Osteoblast (primary cell): ENCODE measurements around the gene MACROH2A1. TPM values are rescaled to one million over a fixed set of nuclear protein-coding genes. Genes with fewer than 3 reads are reported as not detected.

Experiments used
- DNase-seq: peaks from one replicate; pipeline ENCODE4 v3.0.0; 2011; ENCODE audit warnings: low spot score, mixed read lengths; ENCODE audit not compliant: insufficient read length; ENCODE audit errors: missing footprints
- H2AFZ ChIP-seq: 2 replicates; pipeline ENCODE4 v1.6.0; 2011; ENCODE audit warnings: mild to moderate bottlenecking, low read length
- H3K27ac ChIP-seq: 2 replicates; pipeline ENCODE4 v1.5.1; 2011; ENCODE audit warnings: mild to moderate bottlenecking, low read depth, low read length, moderate library complexity
- H3K27me3 ChIP-seq: 2 replicates; pipeline ENCODE4 v1.6.0; 2012; ENCODE audit warnings: mild to moderate bottlenecking, control low read depth, inconsistent platforms, low read length, moderate library complexity; ENCODE audit not compliant: insufficient read depth
- H3K36me3 ChIP-seq: 2 replicates; pipeline ENCODE4 v1.5.1; 2011; ENCODE audit warnings: mild to moderate bottlenecking, low read length, control low read depth, moderate library complexity; ENCODE audit not compliant: insufficient read depth
- H3K4me1 ChIP-seq: 2 replicates; pipeline ENCODE4 v1.5.1; 2011; ENCODE audit warnings: mild to moderate bottlenecking, low read length, control low read depth, moderate library complexity; ENCODE audit not compliant: insufficient read depth
- H3K4me2 ChIP-seq: 2 replicates; pipeline ENCODE4 v1.6.0; 2011; ENCODE audit warnings: mild to moderate bottlenecking, low read length; ENCODE audit not compliant: insufficient read depth
- H3K4me3 ChIP-seq: fragments of 200-600 bp; sonication (generic); 3 replicates; pipeline ENCODE4 v1.5.1; 2012; ENCODE audit warnings: mild to moderate bottlenecking, low read length, inconsistent platforms; ENCODE audit not compliant: insufficient read depth
- H3K79me2 ChIP-seq: 2 replicates; pipeline ENCODE4 v1.6.0; 2012; ENCODE audit warnings: mild to moderate bottlenecking, low read length, control low read depth, inconsistent platforms; ENCODE audit not compliant: insufficient read depth
- H3K9me3 ChIP-seq: 2 replicates; pipeline ENCODE4 v1.5.1; 2011; ENCODE audit warnings: low read depth, low read length, control low read depth
- H4K20me1 ChIP-seq: 2 replicates; pipeline ENCODE4 v1.6.0; 2012; ENCODE audit warnings: mild to moderate bottlenecking, low read length, control low read depth; ENCODE audit not compliant: insufficient read depth
- CTCF ChIP-seq: IDR thresholded peaks from 2 replicates; pipeline ENCODE4 v1.5.1; 2011; ENCODE audit warnings: mild to moderate bottlenecking, low read depth, low read length, moderate library complexity; ENCODE audit errors: extremely low read depth
- total RNA-seq: library from RNA; depleted of rRNA; stranded (reverse); fragments of >200 nt; gene quantifications from 2 replicates; pipeline ENCODE4 v1.2.3, GENCODE V29; 2012

MACROH2A1 gene
- total RNA-seq, 1 donor, result 162 TPM

GRCh38 chr5:135339623-135340022 lies 59.4 kb downstream of the MACROH2A1 start:
- peaks cover 19% of the 10 kb centered on the region for H3K4me1 ChIP-seq
- no peak overlapping the region for H2AFZ ChIP-seq
- no peak for TF ChIP-seq CTCF
- no peak for DNase-seq
- H3K36me3 ChIP-seq, result peaks cover 85% of the 10 kb centered on the region
- H3K4me2 ChIP-seq, result no peak overlapping the region
- H4K20me1 ChIP-seq, result peaks cover 13% of the 10 kb centered on the region
- H3K79me2 ChIP-seq, result no peaks in the 10 kb centered on the region
- H3K9me3 ChIP-seq, result no peaks in the 10 kb centered on the region
- no peaks in the 10 kb centered on the region for H3K27me3 ChIP-seq
- no peak overlapping the region for H3K27ac ChIP-seq
- no peak overlapping the region for H3K4me3 ChIP-seq

DNA sequence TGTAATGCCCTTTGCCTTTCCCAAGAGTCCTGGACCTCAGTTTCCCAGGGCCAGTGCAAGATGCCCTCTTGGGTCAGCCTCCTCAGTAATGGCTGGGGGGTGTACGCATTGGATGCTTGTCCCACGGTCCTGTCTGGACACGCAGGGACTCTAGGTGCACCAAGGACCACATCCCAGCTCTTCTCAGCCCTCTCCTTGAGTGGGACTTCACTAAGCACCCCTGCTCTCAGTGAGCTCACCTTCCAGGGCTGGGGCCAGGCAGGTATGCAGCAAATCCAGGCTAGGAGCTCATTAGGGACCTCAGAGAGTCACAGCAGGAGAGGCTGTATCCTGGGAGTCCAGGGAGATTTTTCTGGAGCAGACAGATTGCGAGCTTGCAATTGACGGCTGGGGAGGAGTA lies 59.8 kb downstream of the MACROH2A1 start:
- Histone ChIP-seq H3K4me2 (no peak overlapping the region), H3K4me1 (peaks cover 19% of the 10 kb centered on the region), H3K36me3 (peaks cover 85% of the 10 kb centered on the region), H4K20me1 (peaks cover 13% of the 10 kb centered on the region), H3K27me3 (no peaks in the 10 kb centered on the region), H3K27ac (no peak overlapping the region), H3K9me3 (no peaks in the 10 kb centered on the region), H3K4me3 (no peak overlapping the region), H2AFZ (no peak overlapping the region), H3K79me2 (no peaks in the 10 kb centered on the region)
- no peak for DNase-seq
- no peak for TF ChIP-seq CTCF

DNA sequence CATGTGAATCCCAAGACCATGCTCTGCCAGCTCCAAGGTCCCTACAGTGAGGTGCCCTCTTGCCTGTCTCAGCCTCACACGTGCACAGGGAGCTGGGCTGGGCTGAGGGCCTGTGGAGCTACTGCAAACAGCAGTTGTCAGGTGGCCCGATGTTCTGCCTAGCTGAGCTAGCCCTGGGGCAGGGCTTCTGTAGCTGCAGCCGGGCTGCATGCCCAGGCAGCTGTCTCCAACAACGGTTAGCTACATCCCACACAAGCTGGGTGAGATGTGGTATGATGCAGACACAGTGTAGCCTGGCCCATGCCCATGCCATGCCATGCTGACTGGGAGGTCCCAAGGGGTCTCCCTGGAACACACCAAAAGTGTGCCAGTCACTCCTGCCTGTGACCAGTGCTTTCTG lies 62.0 kb downstream of the MACROH2A1 start:
- no peak overlapping the region for H2AFZ ChIP-seq
- no peaks in the 10 kb centered on the region for H3K79me2 ChIP-seq
- H3K27me3 ChIP-seq, result no peaks in the 10 kb centered on the region
- H3K4me3 ChIP-seq, result no peak overlapping the region
- no peak for TF ChIP-seq CTCF
- H3K36me3 ChIP-seq, result peaks cover 67% of the 10 kb centered on the region
- H4K20me1 ChIP-seq, result peaks cover 13% of the 10 kb centered on the region
- H3K4me2 ChIP-seq, result no peak overlapping the region
- H3K27ac ChIP-seq, result no peak overlapping the region
- no peaks in the 10 kb centered on the region for H3K9me3 ChIP-seq
- peaks cover 11% of the 10 kb centered on the region for H3K4me1 ChIP-seq
- DNase-seq, result no peak

GRCh38 chr5:135335031-135335828 lies 63.8 kb downstream of the MACROH2A1 start:
- H3K4me2 ChIP-seq, result no peak overlapping the region
- no peak for DNase-seq
- H3K27ac ChIP-seq, result no peak overlapping the region
- peaks cover 11% of the 10 kb centered on the region for H3K4me1 ChIP-seq
- H3K79me2 ChIP-seq, result no peaks in the 10 kb centered on the region
- H3K9me3 ChIP-seq, result no peaks in the 10 kb centered on the region
- H4K20me1 ChIP-seq, result peaks cover 13% of the 10 kb centered on the region
- H2AFZ ChIP-seq, result no peak overlapping the region
- H3K27me3 ChIP-seq, result no peaks in the 10 kb centered on the region
- TF ChIP-seq CTCF, result no peak
- H3K4me3 ChIP-seq, result no peak overlapping the region
- peaks cover 57% of the 10 kb centered on the region for H3K36me3 ChIP-seq
